ENCODE measurements around the gene ADAM17. TPM values are rescaled to one million over a fixed set of nuclear protein-coding genes. Genes with fewer than 3 reads are reported as not detected.

ADAM17 gene
- total RNA-seq, result 57.7 TPM
- long read RNA-seq, full-length matches to known transcripts, result 48 of 75 reads
- long read RNA-seq, partial matches to known transcripts, result 7 of 75 reads
- long read RNA-seq, other reads (novel, unspliced or antisense), result 20 of 75 reads

DNA sequence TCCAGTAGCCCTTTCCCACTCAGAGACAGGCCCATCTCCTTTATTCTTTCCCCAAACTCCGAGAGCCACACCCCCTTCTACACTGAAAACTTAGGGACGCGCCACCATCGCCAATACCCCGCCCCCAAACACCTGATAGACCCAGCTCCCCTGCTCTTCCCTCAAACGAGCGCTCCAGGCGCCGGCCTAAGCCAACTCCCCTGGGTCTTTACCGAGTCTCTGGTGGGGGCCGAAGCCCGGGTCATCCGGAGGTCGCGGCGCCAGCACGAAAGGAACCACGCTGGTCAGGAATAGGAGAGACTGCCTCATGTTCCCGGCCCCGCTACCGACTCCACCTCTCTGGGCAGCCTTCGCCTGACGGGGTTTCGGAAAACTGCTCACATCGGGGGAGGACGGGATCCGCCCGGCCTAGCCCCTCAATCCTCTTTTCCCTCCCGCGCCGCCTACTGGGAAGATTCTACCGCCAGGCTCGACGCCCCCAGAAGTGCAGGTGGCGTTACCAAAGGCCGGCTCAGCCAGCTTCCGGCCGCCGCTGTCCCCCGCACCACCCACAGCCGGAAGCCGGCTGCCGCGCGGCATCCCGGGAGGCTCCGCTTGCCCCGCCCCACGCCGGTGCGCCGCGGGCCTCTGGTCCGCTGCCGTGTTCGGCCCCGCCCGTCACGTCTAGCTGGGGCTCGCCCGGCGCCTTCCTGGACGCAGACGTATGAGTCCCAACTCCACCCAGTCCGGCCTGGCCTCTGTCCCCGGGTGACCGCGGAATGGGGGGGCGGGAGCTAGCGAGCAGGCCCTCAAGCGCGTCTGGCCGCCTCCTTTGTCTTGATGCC is at the start of gene ADAM17:
Gene ADAM17 (minus strand): TSS at position 534 of the 824 bp plus-strand sequence. CDS start 225 bp downstream, at position 309.
- DNase-seq, result peak; percentile 99
- intact Hi-C loops (cut with DNase I), result no loop called here
- no peaks in the 10 kb centered on the region for H3K9me3 ChIP-seq
- H3K36me3 ChIP-seq, result no peaks in the 10 kb centered on the region
- peak; percentile 97 for ATAC-seq
- peak; percentile 40 for TF ChIP-seq CTCF (IDR thresholded peaks at IDR 0.05)
- peaks cover 37% of the 10 kb centered on the region for H3K4me1 ChIP-seq
- peak within 1 kb of the TSS; percentile 99 for H3K27ac ChIP-seq
- H3K4me3 ChIP-seq, result peak within 1 kb of the TSS; percentile 82
- H3K27me3 ChIP-seq, result no peaks in the 10 kb centered on the region

GRCh38 chr2:9602412-9602811 is 46.8 kb upstream of the ADAM17 start:
- no peak for ATAC-seq
- Histone ChIP-seq H3K4me3 (no peak overlapping the region), H3K9me3 (peaks cover 8% of the 10 kb centered on the region), H3K4me1 (peaks cover 3% of the 10 kb centered on the region), H3K36me3 (peaks cover 21% of the 10 kb centered on the region), H3K27me3 (no peaks in the 10 kb centered on the region), H3K27ac (no peak overlapping the region)
- TF ChIP-seq CTCF (IDR thresholded peaks at IDR 0.05), result no peak
- DNase-seq, result no peak
- intact Hi-C loops (cut with DNase I), result no loop called here

- intact Hi-C loops (cut with DNase I), result no loop called here
- Histone ChIP-seq H3K27ac (no peak overlapping the region), H3K4me1 (peaks cover 3% of the 10 kb centered on the region), H3K27me3 (no peaks in the 10 kb centered on the region), H3K9me3 (peaks cover 8% of the 10 kb centered on the region), H3K4me3 (no peak overlapping the region), H3K36me3 (peaks cover 21% of the 10 kb centered on the region)
- DNase-seq (no peak), ATAC-seq (no peak)
- TF ChIP-seq CTCF (IDR thresholded peaks at IDR 0.05), result no peak
Measured at GRCh38 chr2:9601397-9601796, 45.8 kb upstream of the ADAM17 start.

GRCh38 chr2:9599430-9599829 is 43.8 kb upstream of the ADAM17 start:
- Histone ChIP-seq H3K36me3 (peaks cover 21% of the 10 kb centered on the region), H3K4me3 (no peak overlapping the region), H3K27me3 (no peaks in the 10 kb centered on the region), H3K9me3 (peaks cover 8% of the 10 kb centered on the region), H3K4me1 (peaks cover 19% of the 10 kb centered on the region), H3K27ac (no peak overlapping the region)
- TF ChIP-seq CTCF (IDR thresholded peaks at IDR 0.05), result no peak
- intact Hi-C loops (cut with DNase I), result no loop called here
- DNase-seq (no peak), ATAC-seq (no peak)

GRCh38 chr2:9596621-9597311 is 41.1 kb upstream of the ADAM17 start:
- intact Hi-C loops (cut with DNase I), result no loop called here
- H3K27ac ChIP-seq, result no peak overlapping the region
- TF ChIP-seq CTCF (IDR thresholded peaks at IDR 0.05), result no peak
- no peak for DNase-seq
- peaks cover 21% of the 10 kb centered on the region for H3K36me3 ChIP-seq
- H3K4me3 ChIP-seq, result no peak overlapping the region
- no peak for ATAC-seq
- H3K4me1 ChIP-seq, result peaks cover 32% of the 10 kb centered on the region
- H3K27me3 ChIP-seq, result no peaks in the 10 kb centered on the region
- peaks cover 8% of the 10 kb centered on the region for H3K9me3 ChIP-seq

Data from upper lobe of right lung (tissue), 1 donor.